Sciatic nerve (tissue), 2 donors: Measurements from ENCODE around the gene TCEAL4. TPM values are rescaled to one million over a fixed set of nuclear protein-coding genes. Genes with fewer than 3 reads are reported as not detected.

Experiments
- ATAC-seq: fragments of 200-7000 bp; cut with Tn5 transposase; one replicate; pipeline ENCODE4 v1.9.1; 2020; ENCODE audit warnings: mild to moderate bottlenecking, moderate library complexity
- DNase-seq: peaks from one replicate; pipeline ENCODE4 v3.0.0-alpha.2; 2020; ENCODE audit warnings: low spot score
- intact Hi-C: fragments of 100-400 bp; cut with DNase I; formaldehyde crosslinking; loops from one replicate; pipeline ENCODE4 v1.14.2; 2022
- total RNA-seq: library from RNA; stranded (reverse); fragmentation: NEBNext Ultra II Directional; extraction: Animal tissue kit (Norgen Biotek cat#: 25700); gene quantifications from one replicate; pipeline ENCODE4 v1.2.1, GENCODE V29; 2021
- donor health status: DM: no; HTN: no; CAD: no.
- donor health status: DM: no; HTN: no; CAD: no.

Gene TCEAL4
- total RNA-seq, result 102 TPM

DNA sequence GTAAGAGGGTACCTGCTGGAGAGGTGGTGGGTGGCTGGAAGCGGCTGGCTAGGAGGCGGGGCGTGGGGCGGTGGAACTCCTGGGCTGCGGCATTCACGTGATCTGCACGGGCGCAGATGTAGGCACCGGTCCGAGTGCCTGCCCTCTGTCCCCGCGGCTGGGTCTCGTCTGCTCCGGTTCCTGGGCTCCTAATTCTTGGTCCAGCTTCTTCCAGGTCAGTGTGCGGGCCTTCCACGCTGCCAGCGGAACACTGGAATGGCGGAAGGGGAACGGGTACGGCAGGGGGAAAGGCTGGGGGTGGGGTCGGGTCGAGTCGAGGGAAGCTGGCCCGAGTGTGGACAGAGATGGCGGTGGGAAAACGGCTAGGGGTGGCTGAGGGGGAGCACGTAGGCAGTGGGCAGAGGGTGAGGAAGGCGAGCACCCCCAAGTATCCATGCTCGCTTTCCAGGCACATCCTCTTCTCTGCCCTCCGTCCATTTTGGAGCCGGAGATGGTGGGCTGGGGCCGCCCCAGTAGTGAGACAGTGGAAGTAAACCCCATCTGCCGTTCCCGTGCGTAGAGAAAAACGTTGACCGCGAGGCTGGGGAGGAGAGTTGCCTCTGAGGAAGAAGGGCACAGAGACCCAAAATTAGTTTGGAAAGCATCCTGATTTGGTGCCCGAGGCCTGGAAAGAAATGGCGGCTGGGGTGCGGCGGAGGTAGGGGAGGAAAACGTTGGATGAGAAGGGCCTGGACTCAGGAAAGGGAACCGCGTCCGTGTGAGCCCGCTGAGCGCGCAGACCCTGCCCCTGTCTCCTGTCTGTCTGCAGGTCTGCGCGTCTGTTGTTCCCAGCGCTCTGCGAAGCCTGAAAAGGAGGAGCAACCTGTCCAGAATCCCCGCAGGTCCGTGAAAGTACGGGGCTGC, at the start of gene TCEAL4:
Gene TCEAL4 (plus strand): TSS at position 105 of the 903 bp plus-strand sequence. CDS start 1,161 bp downstream, outside the sequence.
- DNase-seq (peak; percentile 78), ATAC-seq (peak; percentile 96)
- intact Hi-C loops, result no loop called here

DNA sequence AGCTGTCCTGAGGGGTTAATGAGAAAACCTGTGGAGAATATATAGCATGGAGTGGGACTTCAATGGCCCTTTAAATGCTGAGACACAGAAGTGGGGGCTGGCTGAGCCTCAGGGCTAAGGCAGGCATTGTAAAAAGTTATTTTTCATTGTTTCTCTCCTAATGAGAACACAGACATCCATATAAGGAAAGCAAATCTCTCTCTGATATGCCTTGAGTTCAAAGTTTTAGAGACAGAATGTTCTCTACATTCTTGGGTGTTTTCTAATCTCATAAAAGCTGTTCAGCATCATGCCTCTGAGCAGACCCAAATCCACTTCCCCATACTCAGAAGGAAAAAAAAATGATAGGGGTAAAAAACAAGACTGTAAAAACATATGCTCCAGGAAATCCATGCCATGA, 49.2 kb upstream of the TCEAL4 start:
- ATAC-seq (peak; percentile 68), DNase-seq (no peak)
- intact Hi-C loops, result loop anchor here (10.0 kb wide), 1 partner anchor 279 kb away; no protein-coding TSS in a partner anchor

DNA sequence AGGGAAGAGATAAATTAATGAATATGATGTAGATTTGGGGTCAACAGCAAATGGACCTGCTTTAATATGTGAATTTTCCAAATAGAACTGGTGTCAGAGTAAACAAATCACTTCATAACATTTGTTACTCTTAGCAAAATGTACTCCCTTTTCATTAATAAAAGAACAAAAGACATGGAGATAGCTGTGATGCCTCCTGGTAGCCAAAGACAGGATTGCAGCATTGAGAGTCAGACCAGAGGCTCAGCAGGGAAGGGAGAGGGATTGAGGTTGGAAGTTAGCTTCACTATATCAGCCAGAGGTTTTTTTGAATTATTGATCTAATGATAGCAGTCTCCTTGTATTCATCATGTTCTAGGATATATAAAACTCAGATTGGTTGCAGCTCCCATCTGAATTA, 48.6 kb upstream of the TCEAL4 start:
- intact Hi-C loops, result loop anchor here (10.0 kb wide), 1 partner anchor 278 kb away; no protein-coding TSS in a partner anchor
- DNase-seq (no peak), ATAC-seq (no peak)

GRCh38 chrX:103537871-103538387, 47.4 kb upstream of the TCEAL4 start:
- no peak for ATAC-seq
- intact Hi-C loops, result loop anchor here (10.0 kb wide), 1 partner anchor 277 kb away; no protein-coding TSS in a partner anchor
- DNase-seq, result no peak

DNA sequence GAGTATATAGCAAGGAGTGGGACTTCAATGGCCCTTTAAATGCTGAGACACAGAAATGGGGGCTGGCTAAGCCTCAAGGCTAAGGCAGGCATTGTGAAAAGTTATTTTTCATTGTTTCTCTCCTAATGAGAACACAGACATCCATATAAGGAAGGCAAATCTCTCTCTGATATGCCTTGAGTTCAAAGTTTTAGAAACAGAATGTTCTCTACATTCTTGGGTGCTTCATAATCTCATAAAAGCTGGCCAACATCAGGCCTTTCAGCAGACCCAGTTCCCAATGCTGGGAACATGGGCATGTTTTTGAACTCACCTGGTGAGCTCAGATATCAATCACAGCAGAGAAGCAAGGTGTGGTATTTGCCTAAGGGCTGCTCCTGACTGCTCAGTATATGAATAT, 46.6 kb upstream of the TCEAL4 start:
- ATAC-seq, result peak; percentile 52
- intact Hi-C loops, result loop anchor here (10.0 kb wide), 1 partner anchor 276 kb away; no protein-coding TSS in a partner anchor

GRCh38 chrX:103539695-103540094, 45.6 kb upstream of the TCEAL4 start:
- no peak for ATAC-seq
- intact Hi-C loops, result loop anchor here (10.0 kb wide), 1 partner anchor 275 kb away; no protein-coding TSS in a partner anchor

More for the DNA sequence above, 46.6 kb upstream of the TCEAL4 start:
- DNase-seq, result no peak

DNA sequence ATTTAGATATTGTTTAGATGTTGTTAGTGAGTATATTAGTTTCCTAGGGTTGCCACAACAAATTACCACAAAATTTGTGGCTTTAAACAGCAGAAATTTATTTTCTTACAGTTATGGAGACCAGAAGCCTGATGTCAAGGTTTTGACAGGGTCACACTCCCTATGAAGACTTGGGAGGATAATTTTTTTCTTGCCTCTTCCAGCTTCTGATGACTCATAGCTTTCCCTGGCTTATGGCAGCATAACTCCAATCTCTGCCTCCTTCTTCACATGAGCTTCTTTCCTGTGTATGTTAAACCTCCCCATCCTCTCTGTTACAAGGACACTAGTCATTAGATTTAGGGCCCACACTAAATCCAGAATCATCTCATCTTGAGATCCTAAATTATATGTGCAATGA, 45.2 kb upstream of the TCEAL4 start:
- intact Hi-C loops, result no loop called here
- DNase-seq (no peak), ATAC-seq (no peak)

More at GRCh38 chrX:103539695-103540094, 45.6 kb upstream of the TCEAL4 start:
- no peak for DNase-seq

- ATAC-seq, result no peak
- intact Hi-C loops, result no loop called here
- no peak for DNase-seq
These were observed 35.4 kb upstream of the TCEAL4 start for GRCh38 chrX:103549916-103550315.

GRCh38 chrX:103550415-103551051, 34.8 kb upstream of the TCEAL4 start:
- ATAC-seq, result no peak
- intact Hi-C loops, result no loop called here

DNA sequence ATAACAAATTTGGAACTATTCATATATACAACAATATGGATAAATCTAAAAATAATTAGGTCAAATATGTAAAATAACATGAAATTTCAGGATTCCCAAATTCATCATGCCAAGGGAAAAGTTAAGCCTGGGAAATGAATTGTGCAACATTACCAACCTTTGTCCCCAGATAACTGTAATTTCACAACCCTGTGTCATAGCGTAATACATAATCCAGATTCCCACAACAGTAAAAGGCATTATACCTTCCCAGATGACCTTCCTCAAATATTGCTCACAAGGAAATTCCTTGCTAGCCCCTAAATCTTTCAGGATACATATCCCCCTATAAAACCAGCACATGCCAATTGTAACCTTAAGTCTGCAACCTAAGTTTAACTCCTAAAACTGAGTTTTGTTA, 33.1 kb upstream of the TCEAL4 start:
- DNase-seq (no peak), ATAC-seq (no peak)
- intact Hi-C loops, result no loop called here

More at GRCh38 chrX:103550415-103551051, 34.8 kb upstream of the TCEAL4 start:
- DNase-seq, result no peak

DNA sequence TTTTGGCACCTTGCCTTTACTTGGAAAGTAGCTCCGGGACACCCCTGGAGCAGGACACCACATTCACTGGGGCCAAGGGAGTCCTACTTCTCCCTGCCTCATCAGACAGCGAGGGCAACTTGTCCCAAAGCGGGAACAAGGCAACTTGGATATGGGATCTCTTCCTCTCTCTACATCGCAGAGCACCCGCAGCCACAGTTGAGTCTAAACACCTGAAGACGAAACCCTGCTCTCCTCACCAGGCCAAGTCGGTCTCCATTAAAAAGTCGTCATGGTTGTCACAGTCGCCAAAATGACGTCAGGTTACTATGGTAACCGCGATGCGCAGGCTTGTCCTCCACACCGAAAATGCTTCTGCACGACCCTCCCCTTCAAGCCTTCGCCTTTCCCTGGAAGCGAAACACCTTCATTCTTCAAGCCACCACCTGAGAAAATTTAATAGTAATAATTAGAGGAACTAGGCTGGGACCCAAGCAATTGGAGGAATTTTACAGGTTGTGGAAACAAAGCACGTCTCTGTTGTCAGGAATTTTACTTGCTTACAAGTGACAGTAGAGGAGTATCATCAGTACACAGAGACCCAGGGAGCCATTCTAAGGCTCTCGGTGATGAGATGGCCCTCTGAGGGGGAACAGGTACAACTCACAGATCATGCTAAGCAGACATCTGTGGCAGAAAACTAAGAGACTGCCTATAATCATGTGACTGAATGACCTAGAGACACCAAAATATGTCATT, 30.5 kb upstream of the TCEAL4 start:
- ATAC-seq, result peak; percentile 71
- peak; percentile 66 for DNase-seq
- intact Hi-C loops, result no loop called here

DNA sequence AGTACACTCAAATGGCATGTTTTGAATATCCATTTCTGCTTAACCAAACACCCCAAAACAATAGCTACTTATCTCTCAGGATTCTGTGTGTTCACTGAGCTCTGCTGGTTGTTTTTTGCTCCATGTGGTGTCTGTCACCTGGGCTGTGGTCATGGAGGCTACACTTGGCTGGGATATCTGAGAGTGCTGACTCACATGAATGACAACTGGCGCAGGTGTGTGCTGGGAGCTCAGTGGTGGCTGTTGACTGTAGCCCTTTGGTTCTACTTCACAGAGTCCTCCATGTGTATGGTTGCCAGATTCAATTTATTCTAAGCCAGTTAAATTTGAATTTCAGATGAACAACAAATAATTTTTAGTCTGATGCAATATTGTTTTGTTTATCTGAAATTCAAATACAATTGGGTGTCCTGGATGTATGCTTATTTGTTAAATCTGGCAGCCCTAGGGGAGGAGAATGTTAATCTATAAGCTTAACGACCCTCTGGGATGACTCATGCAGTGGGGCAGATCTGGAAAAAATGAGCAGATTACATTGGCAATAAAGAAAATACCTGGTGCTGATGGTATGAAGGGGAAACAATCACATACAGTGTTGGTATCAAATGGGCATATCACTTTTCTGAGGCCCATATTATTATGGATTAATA, 28.2 kb upstream of the TCEAL4 start:
- ATAC-seq (no peak), DNase-seq (no peak)
- intact Hi-C loops, result no loop called here

DNA sequence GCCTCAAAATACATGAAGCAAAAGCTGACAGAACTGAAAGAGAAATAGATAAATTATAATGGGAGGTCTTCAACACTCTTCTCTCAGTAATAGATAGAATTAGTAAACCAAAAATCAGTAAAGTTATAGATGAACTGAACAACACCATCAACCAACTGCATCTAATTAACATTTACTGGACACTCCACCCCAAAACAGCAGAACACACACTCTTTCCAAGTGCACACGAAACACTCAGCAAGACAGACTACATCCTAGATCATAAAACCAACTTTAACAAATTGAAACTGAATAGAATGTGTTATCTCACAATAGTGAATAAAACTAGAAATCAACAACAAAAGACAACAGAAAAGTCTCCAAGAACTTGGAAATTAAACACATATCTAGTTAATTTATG, 25.1 kb upstream of the TCEAL4 start:
- intact Hi-C loops, result no loop called here
- ATAC-seq (no peak), DNase-seq (no peak)

GRCh38 chrX:103562801-103563200, 22.5 kb upstream of the TCEAL4 start:
- no peak for ATAC-seq
- intact Hi-C loops, result no loop called here
- DNase-seq, result no peak

DNA sequence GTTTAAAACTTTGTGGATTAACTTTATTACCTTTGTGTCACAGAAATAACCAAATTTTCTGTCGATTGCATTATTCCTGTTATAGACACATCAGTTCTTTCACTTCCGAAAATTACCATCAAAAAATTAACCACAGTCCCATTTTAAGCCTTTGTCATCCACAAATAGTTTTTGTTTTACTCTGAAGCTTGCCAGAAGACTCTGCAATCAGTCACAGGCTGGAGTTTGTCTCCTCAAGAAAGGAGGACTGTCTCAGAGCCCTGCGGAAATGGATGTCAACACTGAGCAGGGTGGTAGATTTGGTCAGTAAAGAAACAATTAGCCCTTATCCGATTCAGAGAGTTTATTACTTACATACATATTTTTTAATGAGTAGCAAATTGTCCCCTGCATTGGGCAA, 20.1 kb upstream of the TCEAL4 start:
- no peak for ATAC-seq
- intact Hi-C loops, result no loop called here
- DNase-seq, result no peak

- intact Hi-C loops, result no loop called here
- ATAC-seq (no peak), DNase-seq (no peak)
These were observed 19.6 kb upstream of the TCEAL4 start for GRCh38 chrX:103565752-103566151.

GRCh38 chrX:103571121-103571520, 14.2 kb upstream of the TCEAL4 start:
- DNase-seq, result no peak
- intact Hi-C loops, result no loop called here
- ATAC-seq, result no peak

GRCh38 chrX:103571726-103572125, 13.6 kb upstream of the TCEAL4 start:
- intact Hi-C loops, result no loop called here

GRCh38 chrX:103573202-103573601, 12.1 kb upstream of the TCEAL4 start:
- ATAC-seq, result no peak
- intact Hi-C loops, result no loop called here
- no peak for DNase-seq

More at GRCh38 chrX:103571726-103572125, 13.6 kb upstream of the TCEAL4 start:
- no peak for ATAC-seq
- DNase-seq, result no peak
